ENCODE measurements around the gene KIF2C.
"Not testable (repeated sequence)": the region's sequence is repeated elsewhere in the genome, so short reads cannot be mapped to it uniquely, and the experiment has no call there.

Gene KIF2C

GRCh38 chr1:44792736-44793502, 53.3 kb downstream of the KIF2C start:
- no peak overlapping the region for H3K4me3 ChIP-seq (ENCODE audit: control insufficient read depth, low read depth, low read length)
- no peak for DNase-seq (ENCODE audit: low read depth)

GRCh38 chr1:44797886-44798285, 58.2 kb downstream of the KIF2C start:
- not testable (repeated sequence) for DNase-seq (ENCODE audit: low read depth)

More at GRCh38 chr1:44792736-44793502, 53.3 kb downstream of the KIF2C start:
- no peak for TF ChIP-seq CTCF (conservative IDR thresholded peaks at IDR 0.05; ENCODE audit: control insufficient read depth, insufficient read depth, low read depth, low read length)

GRCh38 chr1:44798481-44799365, 59.1 kb downstream of the KIF2C start:
- no peak for TF ChIP-seq CTCF (conservative IDR thresholded peaks at IDR 0.05; ENCODE audit: control insufficient read depth, insufficient read depth, low read depth, low read length)
- DNase-seq (ENCODE audit: low read depth), result no peak
- H3K4me3 ChIP-seq (ENCODE audit: control insufficient read depth, low read depth, low read length), result no peak overlapping the region

More at GRCh38 chr1:44797886-44798285, 58.2 kb downstream of the KIF2C start:
- not testable (repeated sequence) for H3K4me3 ChIP-seq (ENCODE audit: control insufficient read depth, low read depth, low read length)

- peak; percentile 97 for DNase-seq (ENCODE audit: low read depth)
- peak; percentile 78 for TF ChIP-seq CTCF (conservative IDR thresholded peaks at IDR 0.05; ENCODE audit: control insufficient read depth, insufficient read depth, low read depth, low read length)
Observed at GRCh38 chr1:44799770-44800584, 60.3 kb downstream of the KIF2C start, which contains the start of gene PLK3. Gene PLK3 (plus strand): TSS chr1:44800377. CDS start chr1:44800464, 87 bp downstream.

GRCh38 chr1:44801491-44802305, 62.1 kb downstream of the KIF2C start:
- H3K4me3 ChIP-seq (ENCODE audit: control insufficient read depth, low read depth, low read length), result peak overlapping the region; percentile 84
- TF ChIP-seq CTCF (conservative IDR thresholded peaks at IDR 0.05; ENCODE audit: control insufficient read depth, insufficient read depth, low read depth, low read length), result no peak
- DNase-seq (ENCODE audit: low read depth), result no peak

More at GRCh38 chr1:44799770-44800584, 60.3 kb downstream of the KIF2C start, which contains the start of gene PLK3:
- peak within 1 kb of the TSS; percentile 84 for H3K4me3 ChIP-seq (ENCODE audit: control insufficient read depth, low read depth, low read length)

GRCh38 chr1:44802306-44803061, 62.8 kb downstream of the KIF2C start:
- peak overlapping the region; percentile 84 for H3K4me3 ChIP-seq (ENCODE audit: control insufficient read depth, low read depth, low read length)
- TF ChIP-seq CTCF (conservative IDR thresholded peaks at IDR 0.05; ENCODE audit: control insufficient read depth, insufficient read depth, low read depth, low read length), result no peak
- DNase-seq (ENCODE audit: low read depth), result no peak
